Sigmoid colon (tissue), 7 donors: ENCODE measurements around the gene TAP1. TPM values are rescaled to one million over a fixed set of nuclear protein-coding genes. Genes with fewer than 3 reads are reported as not detected.
A peak's percentile ranks its signal among the peaks of the same experiment; 100 is the strongest.

Experiments
- DNase-seq: peaks from one replicate; pipeline ENCODE4 v3.0.0-alpha.2; 2019
- H3K27ac ChIP-seq, 4 donors: fragments of 200-600 bp; sonication (generic); one replicate each; pipeline ENCODE4 v1.5.1; 2016 to 2019; ENCODE audit warnings: mild to moderate bottlenecking in 1 of 4
- H3K27me3 ChIP-seq, 3 donors: fragments of 200-600 bp; sonication (generic); one replicate each; pipeline ENCODE4 v1.5.1; 2019; ENCODE audit warnings: mild to moderate bottlenecking in 1 of 3
- H3K36me3 ChIP-seq, 4 donors: fragments of 200-600 bp; sonication (generic); one replicate each; pipeline ENCODE4 v1.5.1; 2016 to 2019
- H3K4me1 ChIP-seq, 4 donors: fragments of 200-600 bp; sonication (generic); one replicate each; pipeline ENCODE4 v1.5.1; 2017 to 2019
- H3K4me3 ChIP-seq, 4 donors: fragments of 200-600 bp; sonication (generic); one replicate each; pipeline ENCODE4 v1.5.1; 2017 to 2019; ENCODE audit warnings: mild to moderate bottlenecking in 2 of 4, moderate library complexity in 1 of 4
- H3K9me3 ChIP-seq, 4 donors: fragments of 200-600 bp in 3 of 4; sonication (generic) in 3 of 4; one replicate each; pipeline versions ENCODE4 v1.5.1 to v1.6.1; 2013 to 2019
- CTCF ChIP-seq, 4 experiments: fragments of 450-650 bp in 3 of 4; fragments of 200-600 bp in 1 of 4; IDR thresholded peaks; one replicate each; pipeline ENCODE4 v1.5.1; 2016 to 2019; ENCODE audit warnings: antibody characterized with exemption in 4 of 4, mild to moderate bottlenecking in 3 of 4, moderate library complexity in 2 of 4
- EP300 ChIP-seq, 4 donors: sonication (generic); formaldehyde crosslinking; IDR thresholded peaks; one replicate each; pipeline ENCODE4 v1.6.1; 2017; ENCODE audit warnings: antibody characterized with exemption in 4 of 4
- POLR2A ChIP-seq, 2 donors: fragments of 450-650 bp; IDR thresholded peaks; one replicate each; pipeline ENCODE4 v1.6.1; 2016; ENCODE audit warnings: antibody characterized with exemption in 2 of 2, mild to moderate bottlenecking in 2 of 2, moderate library complexity in 2 of 2
- POLR2AphosphoS5 ChIP-seq, 4 donors: sonication (generic); formaldehyde crosslinking; IDR thresholded peaks; one replicate each; pipeline ENCODE4 v1.6.1; 2017; ENCODE audit warnings: antibody characterized with exemption in 4 of 4
- WGBS, 2 donors: extraction: QIAGEN DNeasy Blood & Tissue Kit; methylation state at CpG; one replicate each; pipeline ENCODE4 v1.1.7; 2013; 5-methylcytosine and 5-hydroxymethylcytosine counted together
- intact Hi-C: fragments of 100-400 bp; cut with DNase I; formaldehyde crosslinking; loops from one replicate; pipeline ENCODE4 v1.15.1; 2023
- polyA plus RNA-seq, 3 donors: library from polyadenylated mRNA; stranded (reverse); fragments of 200-250 nt; gene quantifications; one replicate each; pipeline ENCODE4 v1.2.3, GENCODE V29; 2013
- total RNA-seq, 4 donors: library from RNA; depleted of rRNA; stranded (reverse); fragments of >200 nt; gene quantifications; one replicate each; pipeline ENCODE4 v1.1.0, GENCODE V29; 2016
- donor health status: healthy with polysubstance abuse.
- donor health status: Bipolar disorder and iron deficiency.
- donor health status: healthy.

Gene TAP1
- total and polyA plus RNA-seq, 7 donors = 11.4 to 211 (median 23.5) TPM

GRCh38 chr6:32840604-32841246, 12.8 kb downstream of the TAP1 start:
- intact Hi-C loops = no loop called here
- peak overlapping the region in 2 of 4 donors; percentile 84 to 88 for H3K27ac ChIP-seq
- H3K4me1 ChIP-seq = peaks cover 0 to 35% (median 30%) of the 10 kb centered on the region in 4 donors
- no peaks in the 10 kb centered on the region for H3K27me3 ChIP-seq
- H3K9me3 ChIP-seq = no peaks in the 10 kb centered on the region
- no peak overlapping the region for H3K4me3 ChIP-seq
- H3K36me3 ChIP-seq = peaks cover 0 to 29% (median 6%) of the 10 kb centered on the region in 4 donors
- TF ChIP-seq EP300 (IDR thresholded peaks at IDR 0.05) = no peak
- DNase-seq = peak; percentile 36
- WGBS, 2 donors = 54 to 82% methylated on average over 9 of the region's 9 CpGs

- no peaks in the 10 kb centered on the region for H3K27me3 ChIP-seq
- WGBS, 2 donors = 86 to 89% methylated on average over 15 of the region's 15 CpGs
- DNase-seq = peak; percentile 60
- intact Hi-C loops = no loop called here
- peak overlapping the region; percentile 84 to 97 (median 90) for H3K27ac ChIP-seq
- no peaks in the 10 kb centered on the region for H3K9me3 ChIP-seq
- H3K4me3 ChIP-seq = no peak overlapping the region
- H3K36me3 ChIP-seq = peaks cover 0 to 36% (median 4%) of the 10 kb centered on the region in 4 donors
- TF ChIP-seq POLR2A (IDR thresholded peaks at IDR 0.05) (no peak), EP300 (IDR thresholded peaks at IDR 0.05) (no peak), CTCF (IDR thresholded peaks at IDR 0.05) (no peak), POLR2AphosphoS5 (IDR thresholded peaks at IDR 0.05) (no peak)
- peaks cover 0 to 28% (median 24%) of the 10 kb centered on the region in 4 donors for H3K4me1 ChIP-seq
These were observed 14.1 kb downstream of the TAP1 start for GRCh38 chr6:32839356-32839755.

- peak; percentile 97 for DNase-seq
- H3K4me3 ChIP-seq = peak within 1 kb of the TSS; percentile 56 to 81 (median 64)
- WGBS, 2 donors = 0 to 1% methylated on average over 57 of the region's 57 CpGs
- TF ChIP-seq CTCF (IDR thresholded peaks at IDR 0.05) (peak; percentile 90 to 96 (median 94)), POLR2A (IDR thresholded peaks at IDR 0.05) (peak in 1 of 2 donors; percentile 25), POLR2AphosphoS5 (IDR thresholded peaks at IDR 0.05) (peak; percentile 70 to 88 (median 82)), EP300 (IDR thresholded peaks at IDR 0.05) (no peak)
- peak within 1 kb of the TSS; percentile 84 to 97 (median 90) for H3K27ac ChIP-seq
- intact Hi-C loops = loop anchor here (1.0 kb wide), 2 partner anchors 15 to 30 kb away; partner anchors contain the start of gene TAP1
- peaks cover 0 to 26% (median 22%) of the 10 kb centered on the region in 4 donors for H3K4me1 ChIP-seq
- no peaks in the 10 kb centered on the region for H3K9me3 ChIP-seq
- H3K36me3 ChIP-seq = peaks cover 0 to 43% (median 4%) of the 10 kb centered on the region in 4 donors
- no peaks in the 10 kb centered on the region for H3K27me3 ChIP-seq
These were observed 15.2 kb downstream of the TAP1 start, which contains the start of gene TAP2 for GRCh38 chr6:32838114-32838958. Gene TAP2 (minus strand): TSS chr6:32838739. CDS start chr6:32838233, 506 bp downstream.

GRCh38 chr6:32837651-32838113, 15.8 kb downstream of the TAP1 start:
- Histone ChIP-seq H3K27ac (peak overlapping the region; percentile 84 to 97 (median 90)), H3K27me3 (no peaks in the 10 kb centered on the region), H3K36me3 (peaks cover 0 to 43% (median 4%) of the 10 kb centered on the region in 4 donors), H3K4me1 (peaks cover 0 to 20% (median 15%) of the 10 kb centered on the region in 4 donors), H3K4me3 (peak overlapping the region; percentile 56 to 81 (median 64)), H3K9me3 (no peaks in the 10 kb centered on the region)
- DNase-seq = no peak
- intact Hi-C loops = loop anchor here (1.0 kb wide), 2 partner anchors 16 to 31 kb away; partner anchors contain the start of gene TAP1
- 31 to 37% methylated on average over 12 of the region's 12 CpGs for WGBS, 2 donors
- no peak for TF ChIP-seq POLR2AphosphoS5 (IDR thresholded peaks at IDR 0.05)
- no peak for TF ChIP-seq CTCF (IDR thresholded peaks at IDR 0.05)
- no peak for TF ChIP-seq POLR2A (IDR thresholded peaks at IDR 0.05)
- TF ChIP-seq EP300 (IDR thresholded peaks at IDR 0.05) = no peak
